Esophagus muscularis mucosa (tissue), 4 donors: ENCODE measurements around the gene ELP4. TPM values are rescaled to one million over a fixed set of nuclear protein-coding genes. Genes with fewer than 3 reads are reported as not detected.
"Not testable (repeated sequence)": the region's sequence is repeated elsewhere in the genome, so short reads cannot be mapped to it uniquely, and the experiment has no call there.

Experiments
- DNase-seq: peaks from one replicate; pipeline ENCODE4 v3.0.0-alpha.2; 2017; ENCODE audit errors: extremely low spot score
- H3K27ac ChIP-seq, 4 donors: fragments of 200-600 bp; sonication (generic); replicated peaks in 1 of 4; 1 replicate in 3 of 4; 2 replicates in 1 of 4; pipeline ENCODE4 v1.5.1; 2016 to 2019; ENCODE audit warnings: mild to moderate bottlenecking in 1 of 4
- H3K27me3 ChIP-seq, 4 donors: fragments of 200-600 bp; sonication (generic); one replicate each; pipeline versions ENCODE4 v1.5.1 to v1.6.0; 2016 to 2019
- H3K36me3 ChIP-seq, 4 donors: fragments of 200-600 bp; sonication (generic); one replicate each; pipeline ENCODE4 v1.5.1; 2016 to 2019
- H3K4me1 ChIP-seq, 4 donors: fragments of 200-600 bp; sonication (generic); one replicate each; pipeline ENCODE4 v1.5.1; 2016 to 2019
- H3K4me3 ChIP-seq, 4 donors: fragments of 200-600 bp; sonication (generic); 1 replicate in 2 of 4; 2 replicates in 2 of 4; pipeline ENCODE4 v1.5.1; 2016 to 2019; ENCODE audit warnings: mild to moderate bottlenecking in 4 of 4, moderate library complexity in 1 of 4
- H3K9me3 ChIP-seq, 4 donors: fragments of 200-600 bp; sonication (generic); 1 replicate in 3 of 4; 2 replicates in 1 of 4; pipeline ENCODE4 v1.5.1; 2016 to 2019
- EP300 ChIP-seq: sonication (generic); formaldehyde crosslinking; IDR thresholded peaks from one replicate; pipeline ENCODE4 v1.6.1; 2017; ENCODE audit warnings: antibody characterized with exemption
- POLR2A ChIP-seq: fragments of 450-650 bp; IDR thresholded peaks from one replicate; pipeline ENCODE4 v1.6.1; 2017; ENCODE audit warnings: antibody characterized with exemption, moderate library complexity, mild to moderate bottlenecking, low read depth
- POLR2AphosphoS5 ChIP-seq, 2 donors: sonication (generic); formaldehyde crosslinking; IDR thresholded peaks; one replicate each; pipeline ENCODE4 v1.6.1; 2017; ENCODE audit warnings: antibody characterized with exemption in 2 of 2
- WGBS: methylation state at CpG from one replicate; pipeline ENCODE4 v1.1.5; 2018; 5-methylcytosine and 5-hydroxymethylcytosine counted together
- intact Hi-C: fragments of 100-400 bp; cut with DNase I; formaldehyde crosslinking; loops from one replicate; pipeline ENCODE4 v1.15.1; 2023
- total RNA-seq, 4 donors: library from RNA; depleted of rRNA; stranded (reverse); fragments of >200 nt; gene quantifications; one replicate each; pipeline versions ENCODE4 v1.1.0 to v1.2.1, GENCODE V29; 2016
- TF ChIP-seq, protein P1 (sequence below), 3 experiments: fragments of 200-600 bp in 2 of 3; fragments of 450-650 bp in 1 of 3; sonication (generic) in 2 of 3; IDR thresholded peaks; one replicate each; pipeline ENCODE4 v1.5.1; 2017 to 2019; ENCODE audit warnings: antibody characterized with exemption in 3 of 3, mild to moderate bottlenecking in 2 of 3, moderate library complexity in 1 of 3

ELP4 gene
- total RNA-seq, 4 donors from 2014 or later = 18.1 to 25.5 (median 19.2) TPM

DNA sequence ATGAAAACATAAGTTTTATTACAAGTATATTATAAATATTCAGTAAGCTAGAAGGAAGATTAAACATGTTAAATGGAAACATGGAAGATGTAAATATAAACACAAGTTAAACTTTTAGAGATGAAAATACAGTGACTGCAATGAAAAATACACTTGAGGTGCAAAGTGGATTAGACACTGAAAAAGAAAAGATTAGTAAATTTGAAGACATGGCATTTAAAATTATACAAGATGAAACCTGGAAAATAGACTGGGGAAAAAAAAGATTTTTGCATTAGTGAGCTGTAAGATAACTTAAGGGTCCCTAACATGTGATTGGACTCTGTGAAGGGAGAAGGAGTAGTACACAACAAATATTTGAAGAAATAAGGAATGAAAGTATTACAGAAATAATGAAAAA is 33.3 kb downstream of the ELP4 start:
- Histone ChIP-seq H3K4me1 (no peaks in the 10 kb centered on the region), H3K4me3 (no peak overlapping the region), H3K9me3 (no peaks in the 10 kb centered on the region), H3K36me3 (peaks cover 0 to 25% (median 11%) of the 10 kb centered on the region in 4 donors), H3K27me3 (no peaks in the 10 kb centered on the region), H3K27ac (no peak overlapping the region)
- DNase-seq = no peak
- TF ChIP-seq EP300 (no peak), POLR2A (no peak), POLR2AphosphoS5 (IDR thresholded peaks at IDR 0.05) (no peak)
- TF ChIP-seq, protein P1, sequence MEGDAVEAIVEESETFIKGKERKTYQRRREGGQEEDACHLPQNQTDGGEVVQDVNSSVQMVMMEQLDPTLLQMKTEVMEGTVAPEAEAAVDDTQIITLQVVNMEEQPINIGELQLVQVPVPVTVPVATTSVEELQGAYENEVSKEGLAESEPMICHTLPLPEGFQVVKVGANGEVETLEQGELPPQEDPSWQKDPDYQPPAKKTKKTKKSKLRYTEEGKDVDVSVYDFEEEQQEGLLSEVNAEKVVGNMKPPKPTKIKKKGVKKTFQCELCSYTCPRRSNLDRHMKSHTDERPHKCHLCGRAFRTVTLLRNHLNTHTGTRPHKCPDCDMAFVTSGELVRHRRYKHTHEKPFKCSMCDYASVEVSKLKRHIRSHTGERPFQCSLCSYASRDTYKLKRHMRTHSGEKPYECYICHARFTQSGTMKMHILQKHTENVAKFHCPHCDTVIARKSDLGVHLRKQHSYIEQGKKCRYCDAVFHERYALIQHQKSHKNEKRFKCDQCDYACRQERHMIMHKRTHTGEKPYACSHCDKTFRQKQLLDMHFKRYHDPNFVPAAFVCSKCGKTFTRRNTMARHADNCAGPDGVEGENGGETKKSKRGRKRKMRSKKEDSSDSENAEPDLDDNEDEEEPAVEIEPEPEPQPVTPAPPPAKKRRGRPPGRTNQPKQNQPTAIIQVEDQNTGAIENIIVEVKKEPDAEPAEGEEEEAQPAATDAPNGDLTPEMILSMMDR (IDR thresholded peaks at IDR 0.05) = no peak
- intact Hi-C loops = no loop called here

DNA sequence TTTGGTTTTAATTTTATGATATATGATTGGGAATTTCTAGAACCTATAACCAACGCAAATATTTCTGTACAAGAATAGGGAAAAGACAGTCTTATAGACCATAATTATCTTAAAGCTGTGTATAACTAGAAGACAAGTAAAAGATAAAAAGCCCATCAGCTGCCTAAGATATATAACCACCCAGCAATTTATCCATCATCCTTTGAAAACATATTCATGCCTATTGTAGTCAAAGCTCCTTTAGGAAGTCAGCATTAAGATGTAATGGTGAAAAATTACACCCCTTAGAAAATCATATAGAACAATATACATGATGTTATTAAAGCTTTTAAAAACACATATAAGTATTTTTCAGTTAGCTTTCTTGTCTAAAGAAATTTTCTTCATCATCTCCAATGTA is 46.4 kb downstream of the ELP4 start:
- Histone ChIP-seq H3K4me1 (peaks cover 6 to 16% (median 14%) of the 10 kb centered on the region in 4 donors), H3K4me3 (no peak overlapping the region), H3K36me3 (no peaks in the 10 kb centered on the region), H3K27me3 (no peaks in the 10 kb centered on the region), H3K27ac (no peak overlapping the region), H3K9me3 (no peaks in the 10 kb centered on the region)
- intact Hi-C loops = no loop called here
- 95% methylated on average over 1 of the region's 1 CpG for WGBS
- no peak for DNase-seq
- TF ChIP-seq POLR2AphosphoS5 (IDR thresholded peaks at IDR 0.05) (no peak), EP300 (no peak), POLR2A (no peak)
- TF ChIP-seq, protein P1 (IDR thresholded peaks at IDR 0.05) = no peak

DNA sequence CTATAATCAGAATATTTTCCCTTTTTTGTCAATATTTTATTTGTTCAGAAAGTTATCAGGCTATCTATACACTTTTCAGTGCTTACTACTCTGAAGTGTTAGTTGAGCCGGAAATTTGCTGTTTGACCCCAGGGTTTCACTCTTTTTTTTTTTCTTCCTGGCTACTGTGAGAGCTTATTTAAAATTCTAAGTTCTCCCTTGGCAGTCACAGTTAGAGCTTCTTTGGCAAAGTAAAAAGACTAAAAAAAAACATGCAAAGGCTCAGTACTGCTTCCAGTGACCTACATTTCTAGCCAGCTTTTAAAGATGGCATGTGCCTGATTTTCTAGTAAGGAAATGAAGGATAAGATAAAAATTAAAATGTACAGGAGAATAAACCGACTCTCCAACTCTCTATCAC is 48.4 kb downstream of the ELP4 start:
- WGBS = 28% methylated on average over 2 of the region's 2 CpGs
- Histone ChIP-seq H3K27me3 (no peaks in the 10 kb centered on the region), H3K4me1 (peaks cover 6 to 16% (median 14%) of the 10 kb centered on the region in 4 donors), H3K27ac (no peak overlapping the region), H3K4me3 (no peak overlapping the region), H3K9me3 (no peaks in the 10 kb centered on the region), H3K36me3 (no peaks in the 10 kb centered on the region)
- no peak for DNase-seq
- intact Hi-C loops = no loop called here
- TF ChIP-seq POLR2A (no peak), POLR2AphosphoS5 (IDR thresholded peaks at IDR 0.05) (no peak), EP300 (no peak)
- TF ChIP-seq, protein P1 (IDR thresholded peaks at IDR 0.05) = no peak

DNA sequence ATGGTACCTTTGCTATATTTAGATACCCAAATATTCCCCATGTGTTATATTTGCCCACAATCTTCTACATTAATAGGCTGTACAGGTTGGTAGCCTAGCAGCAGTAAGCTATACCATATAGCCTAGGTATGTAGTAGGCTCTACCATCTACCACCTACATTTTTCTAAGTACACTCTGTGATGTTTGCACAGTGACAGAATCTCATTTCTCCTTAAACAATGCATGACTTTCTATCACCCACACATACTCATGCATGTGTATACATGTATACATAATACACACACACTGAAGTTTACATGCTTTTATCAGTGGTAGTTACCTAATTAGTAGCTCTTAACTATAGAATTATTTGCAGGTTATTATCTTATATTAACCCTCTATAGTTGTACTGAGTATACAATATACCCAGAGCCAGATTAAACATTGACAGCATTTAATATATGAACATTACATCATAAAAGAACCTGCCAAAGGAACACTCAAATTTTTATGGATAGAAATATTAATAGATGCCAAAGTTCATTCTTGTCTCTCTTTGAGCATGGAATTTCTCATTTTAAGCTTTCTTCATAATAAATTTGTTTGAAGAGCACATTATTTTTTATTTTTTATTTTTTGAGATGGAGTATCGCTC is 51.4 kb downstream of the ELP4 start:
- Histone ChIP-seq H3K36me3 (no peaks in the 10 kb centered on the region), H3K4me3 (no peak overlapping the region), H3K4me1 (peaks cover 6 to 16% (median 14%) of the 10 kb centered on the region in 4 donors), H3K27me3 (no peaks in the 10 kb centered on the region), H3K9me3 (no peaks in the 10 kb centered on the region), H3K27ac (no peak overlapping the region)
- no peak for DNase-seq
- no peak for TF ChIP-seq EP300
- TF ChIP-seq, protein P1 (IDR thresholded peaks at IDR 0.05) = no peak
- WGBS = 92% methylated on average over 1 of the region's 1 CpG
- intact Hi-C loops = no loop called here

DNA sequence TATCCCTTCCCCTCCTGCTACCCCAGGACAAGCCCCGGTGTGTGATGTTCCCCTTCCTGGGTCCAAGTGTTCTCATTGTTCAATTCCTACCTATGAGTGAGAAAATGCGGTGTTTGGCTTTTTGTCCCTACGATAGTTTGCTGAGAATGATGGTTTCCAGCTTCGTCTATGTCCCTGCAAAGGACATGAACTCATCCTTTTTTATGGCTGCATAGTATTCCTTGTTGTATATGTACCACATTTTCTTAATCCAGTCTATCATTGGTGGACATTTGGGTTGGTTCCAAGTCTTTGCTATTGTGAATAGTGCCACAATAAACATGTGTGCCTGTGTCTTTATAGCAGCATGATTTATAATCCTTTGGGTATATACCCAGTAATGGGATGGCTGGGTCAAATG is 55.0 kb downstream of the ELP4 start:
- H3K4me1 ChIP-seq, H3K36me3 ChIP-seq, H3K9me3 ChIP-seq, DNase-seq, H3K27ac ChIP-seq, H3K4me3 ChIP-seq, H3K27me3 ChIP-seq, intact Hi-C loops: not testable (repeated sequence)
- 95% methylated on average over 4 of the region's 4 CpGs for WGBS

DNA sequence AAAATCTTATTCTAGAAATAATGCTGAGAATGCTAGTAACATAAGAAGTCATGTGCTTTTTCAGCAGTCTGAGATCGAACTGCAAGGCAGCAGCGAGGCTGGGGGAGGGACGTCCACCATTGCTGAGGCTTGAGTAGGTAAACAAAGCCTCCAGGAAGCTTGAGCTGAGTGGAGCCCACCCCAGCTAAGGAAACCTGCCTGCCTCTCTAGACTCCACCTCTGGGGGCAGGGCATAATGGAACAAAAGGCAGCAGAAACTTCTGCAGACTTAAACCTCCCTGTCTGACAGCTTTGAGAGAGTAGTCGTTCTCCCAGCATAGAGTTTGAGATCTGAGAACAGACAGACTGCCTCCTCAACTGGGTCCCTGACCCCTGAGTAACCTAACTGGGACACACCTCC is 64.6 kb downstream of the ELP4 start:
- 84% methylated on average over 4 of the region's 4 CpGs for WGBS
- H3K9me3 ChIP-seq, H3K4me1 ChIP-seq, H3K27me3 ChIP-seq, intact Hi-C loops, H3K4me3 ChIP-seq, DNase-seq, H3K36me3 ChIP-seq, H3K27ac ChIP-seq: not testable (repeated sequence)

DNA sequence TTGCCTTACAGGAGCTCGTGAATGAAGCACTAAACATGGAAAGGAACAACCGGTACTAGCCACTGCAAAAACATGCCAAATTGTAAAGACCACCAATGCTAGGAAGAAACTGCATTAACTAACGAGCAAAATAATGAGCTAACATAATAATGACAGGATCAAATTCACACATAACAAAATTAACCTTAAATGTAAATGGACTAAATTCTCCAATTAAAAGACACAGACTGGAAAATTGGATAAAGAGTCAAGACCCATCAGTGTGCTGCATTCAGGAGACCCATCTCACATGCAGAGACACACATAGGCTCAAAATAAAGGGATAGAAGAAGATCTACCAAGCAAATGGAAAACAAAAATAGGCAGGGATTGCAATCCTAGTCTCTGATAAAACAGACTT is 66.2 kb downstream of the ELP4 start:
- H3K36me3 ChIP-seq, H3K27me3 ChIP-seq, H3K27ac ChIP-seq, H3K9me3 ChIP-seq, H3K4me3 ChIP-seq, DNase-seq, intact Hi-C loops, H3K4me1 ChIP-seq: not testable (repeated sequence)
- 94% methylated on average over 3 of the region's 3 CpGs for WGBS

DNA sequence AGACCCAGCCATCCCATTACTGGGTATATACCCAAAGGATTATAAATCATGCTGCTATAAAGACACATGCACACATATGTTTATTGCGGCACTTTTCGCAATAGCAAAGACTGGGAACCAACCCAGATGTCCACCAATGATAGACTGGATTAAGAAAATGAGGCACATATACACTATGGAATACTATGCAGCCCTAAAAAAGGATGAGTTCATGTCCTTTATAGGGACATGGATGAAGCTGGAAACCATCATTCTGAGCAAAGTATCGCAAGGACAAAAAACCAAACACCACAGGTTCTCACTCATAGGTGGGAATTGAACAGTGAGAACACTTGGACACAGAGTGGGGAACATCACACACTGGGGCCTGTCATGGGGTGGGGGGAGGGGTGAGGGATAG is 69.8 kb downstream of the ELP4 start:
- H3K27ac ChIP-seq, intact Hi-C loops: not testable (repeated sequence)
- 98% methylated on average over 3 of the region's 3 CpGs for WGBS

More for the DNA sequence above, 69.8 kb downstream of the ELP4 start:
- not testable (repeated sequence) for H3K4me1 ChIP-seq, DNase-seq, H3K27me3 ChIP-seq, H3K9me3 ChIP-seq, H3K4me3 ChIP-seq, H3K36me3 ChIP-seq
